ENCODE results near the gene HOXB6.

HOXB6 gene

GRCh38 chr17:48568499-48569239 is 36.1 kb downstream of the HOXB6 start:
- DNase-seq, result no peak

- no peak for DNase-seq
These were observed 37.0 kb downstream of the HOXB6 start for GRCh38 chr17:48567646-48568354.

- DNase-seq, result no peak
These were observed 37.6 kb downstream of the HOXB6 start for GRCh38 chr17:48567209-48567608.

GRCh38 chr17:48566717-48567116 is 38.1 kb downstream of the HOXB6 start:
- no peak for DNase-seq

- DNase-seq, result no peak
These were observed 38.7 kb downstream of the HOXB6 start for GRCh38 chr17:48565925-48566710.

- no peak for DNase-seq
These were observed 39.7 kb downstream of the HOXB6 start for GRCh38 chr17:48565022-48565554.

- no peak for DNase-seq
These were observed 40.4 kb downstream of the HOXB6 start for GRCh38 chr17:48564188-48565021.

GRCh38 chr17:48563867-48564187 is 41.0 kb downstream of the HOXB6 start:
- DNase-seq, result no peak

- DNase-seq, result no peak
These were observed 41.4 kb downstream of the HOXB6 start for GRCh38 chr17:48563385-48563838.

- no peak for DNase-seq
These were observed 41.9 kb downstream of the HOXB6 start for GRCh38 chr17:48562934-48563333.

- no peak for DNase-seq
These were observed 42.6 kb downstream of the HOXB6 start for GRCh38 chr17:48561884-48562810.

GRCh38 chr17:48559840-48560817 is 44.7 kb downstream of the HOXB6 start:
- DNase-seq, result no peak

- DNase-seq, result no peak
These were observed 45.5 kb downstream of the HOXB6 start for GRCh38 chr17:48559122-48559839.

GRCh38 chr17:48558831-48559121 is 46.0 kb downstream of the HOXB6 start:
- no peak for DNase-seq

- no peak for DNase-seq
These were observed 46.5 kb downstream of the HOXB6 start for GRCh38 chr17:48558057-48558830.

- no peak for DNase-seq
These were observed 48.0 kb downstream of the HOXB6 start for GRCh38 chr17:48556576-48557401.

- DNase-seq, result no peak
These were observed 48.6 kb downstream of the HOXB6 start for GRCh38 chr17:48556229-48556575.

Data from amygdala (tissue), 56 donors.